HG03159 (cell line): Measurements from ENCODE around the gene OXER1.
"Not testable (repeated sequence)": the region's sequence is repeated elsewhere in the genome, so short reads cannot be mapped to it uniquely, and the experiment has no call there.

Experiments used
- ATAC-seq: cut with Tn5 transposase; IDR thresholded peaks from one replicate; pipeline ENCODE4 v1.9.1; 2021; ENCODE audit warnings: mild to moderate bottlenecking, moderate library complexity; ENCODE audit not compliant: unreplicated experiment

Gene OXER1

DNA sequence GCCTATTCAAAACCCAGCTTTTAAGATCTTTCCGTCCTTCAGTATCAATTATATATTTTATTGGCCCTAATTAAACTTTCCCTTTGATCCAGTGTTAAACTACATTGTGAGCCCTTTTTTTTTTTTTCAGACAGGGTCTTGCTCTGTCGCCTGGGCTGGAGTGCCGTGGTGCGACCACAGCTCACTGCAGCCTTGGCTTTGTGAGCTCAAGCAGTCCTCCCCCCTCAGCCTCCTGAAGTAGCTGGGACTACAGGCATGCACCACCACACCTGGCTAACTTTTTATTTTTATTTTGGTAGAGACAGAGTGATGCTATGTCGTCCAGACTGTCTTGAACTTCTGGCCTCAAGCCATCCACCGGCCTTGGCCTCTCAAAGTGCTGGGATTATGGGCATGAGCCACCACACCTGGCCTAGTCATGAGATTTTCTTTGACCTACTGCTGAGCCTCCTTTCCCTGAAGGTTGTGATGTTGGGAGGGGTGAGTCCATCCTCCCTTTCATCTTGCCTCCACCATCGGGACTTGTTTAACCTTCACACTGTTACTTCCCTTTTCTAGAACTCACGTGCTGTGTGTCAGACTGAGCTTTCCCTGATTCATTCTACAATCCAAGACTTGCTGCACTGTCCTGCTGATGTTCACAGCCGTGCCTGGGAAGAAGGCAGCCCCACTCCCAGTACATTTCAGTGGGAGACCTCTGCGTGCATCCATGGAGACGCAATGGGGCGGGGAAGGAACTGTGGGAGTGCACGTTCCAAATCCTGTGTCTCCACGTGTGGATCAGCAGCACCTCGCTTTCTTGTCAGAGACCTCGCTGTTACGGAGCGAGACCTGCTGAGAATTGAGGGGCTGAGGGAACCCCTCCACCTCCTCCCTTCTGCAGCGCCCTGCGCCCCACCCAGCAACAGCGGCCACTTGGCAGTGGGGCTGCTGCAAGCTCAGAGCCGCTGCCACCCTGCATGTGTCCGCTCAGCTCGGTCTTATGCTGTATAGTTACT lies 10.8 kb downstream of the OXER1 start:
- ATAC-seq, result no peak

DNA sequence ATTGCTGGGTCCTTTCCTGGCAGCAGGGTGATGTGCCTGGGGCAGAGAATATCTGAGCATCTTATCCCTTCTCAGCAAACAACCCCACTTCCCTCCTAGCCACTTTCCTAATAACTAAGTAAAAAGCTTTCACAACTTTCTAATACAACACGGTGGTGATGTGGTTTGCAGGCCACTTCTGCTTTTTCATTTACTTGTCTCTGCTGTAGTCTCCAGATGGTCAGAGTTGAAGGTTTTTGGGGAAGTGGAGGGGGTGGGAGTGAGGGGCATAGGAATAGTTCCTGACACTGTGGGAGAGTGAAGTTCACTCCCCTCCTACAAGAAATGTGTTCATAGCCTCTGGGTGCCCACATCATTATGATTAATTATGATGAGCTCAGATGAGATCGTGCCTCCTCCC lies 11.6 kb downstream of the OXER1 start:
- peak; percentile 51 for ATAC-seq

DNA sequence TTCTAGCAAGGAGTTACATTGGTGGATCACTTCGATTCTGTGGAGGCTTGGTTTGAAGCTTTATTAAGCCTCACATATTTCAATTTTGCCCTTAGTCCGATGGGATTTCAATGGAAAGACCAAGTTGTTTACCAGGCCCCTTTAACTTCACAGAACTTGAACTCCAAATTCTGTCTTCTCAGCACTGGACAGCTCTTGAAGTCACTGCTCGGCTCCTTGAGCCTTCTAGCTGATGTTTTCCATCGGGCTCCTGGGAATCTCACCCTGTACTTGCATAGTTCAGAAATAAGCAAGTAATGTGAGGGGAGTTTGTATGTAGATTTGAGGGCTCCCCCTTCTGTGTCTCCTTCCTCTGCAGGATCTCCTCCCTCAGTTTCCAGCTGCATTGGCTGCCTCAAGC lies 15.1 kb downstream of the OXER1 start:
- no peak for ATAC-seq

DNA sequence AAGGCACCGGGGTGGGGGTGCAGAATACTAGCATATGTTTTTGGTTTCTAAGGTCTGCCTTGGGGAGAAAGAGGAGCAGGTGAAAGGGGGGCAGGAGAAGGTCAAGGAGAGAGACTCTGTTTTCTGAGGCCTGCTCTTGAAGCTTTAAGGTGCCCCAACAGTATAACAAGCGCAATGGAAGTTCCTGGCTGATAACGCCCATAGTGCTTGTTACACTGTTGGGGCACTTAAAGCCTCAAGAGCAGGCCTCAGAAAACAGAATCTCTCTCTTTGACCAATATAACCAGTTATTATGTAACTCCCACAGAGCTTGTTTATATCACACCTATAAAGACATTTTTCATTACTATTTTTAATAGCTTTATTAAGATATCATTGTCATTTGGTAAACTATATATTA lies 16.5 kb downstream of the OXER1 start:
- ATAC-seq, result no peak

DNA sequence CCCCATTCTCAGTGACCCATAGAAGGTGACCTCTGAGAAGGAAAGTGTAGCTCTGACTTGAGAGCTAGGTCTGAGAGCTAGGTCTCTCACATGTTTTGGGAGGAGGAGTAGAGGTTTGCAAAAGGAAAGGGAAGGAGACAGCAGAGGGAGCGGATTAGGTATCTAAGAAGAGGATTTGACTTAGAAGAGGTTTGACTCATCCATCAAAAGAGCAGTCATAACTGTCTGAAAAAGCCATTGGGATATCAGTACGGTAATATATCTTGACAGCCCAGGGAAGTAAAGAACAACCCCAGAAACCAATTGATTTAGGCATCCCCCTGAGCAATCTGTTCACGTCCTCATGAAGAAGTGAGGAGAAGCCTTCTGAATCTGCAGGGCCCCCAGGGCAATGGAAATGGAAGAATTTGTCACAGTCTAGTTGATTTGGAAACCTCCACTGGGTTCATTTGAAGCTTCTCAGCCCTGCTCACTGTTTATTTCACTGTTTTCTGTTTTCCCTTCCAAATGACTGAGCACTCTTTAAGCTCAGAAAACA lies 19.3 kb downstream of the OXER1 start:
- no peak for ATAC-seq

DNA sequence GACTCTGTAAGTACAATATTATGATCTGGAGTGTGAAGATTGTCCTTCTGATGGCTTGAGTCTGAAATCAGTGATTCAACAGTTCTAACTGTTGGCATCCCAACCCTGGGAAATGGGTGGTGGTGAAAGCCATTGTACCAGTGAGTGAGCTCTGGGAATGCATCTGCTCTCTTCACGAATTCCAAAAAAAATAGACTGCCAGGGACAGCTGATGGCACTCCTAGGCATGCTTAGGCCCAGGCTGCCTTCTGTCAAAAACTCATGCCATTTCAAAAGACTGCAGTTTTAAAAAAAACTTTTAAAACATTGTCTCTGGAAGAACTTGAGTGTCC lies 20.3 kb downstream of the OXER1 start:
- no peak for ATAC-seq

DNA sequence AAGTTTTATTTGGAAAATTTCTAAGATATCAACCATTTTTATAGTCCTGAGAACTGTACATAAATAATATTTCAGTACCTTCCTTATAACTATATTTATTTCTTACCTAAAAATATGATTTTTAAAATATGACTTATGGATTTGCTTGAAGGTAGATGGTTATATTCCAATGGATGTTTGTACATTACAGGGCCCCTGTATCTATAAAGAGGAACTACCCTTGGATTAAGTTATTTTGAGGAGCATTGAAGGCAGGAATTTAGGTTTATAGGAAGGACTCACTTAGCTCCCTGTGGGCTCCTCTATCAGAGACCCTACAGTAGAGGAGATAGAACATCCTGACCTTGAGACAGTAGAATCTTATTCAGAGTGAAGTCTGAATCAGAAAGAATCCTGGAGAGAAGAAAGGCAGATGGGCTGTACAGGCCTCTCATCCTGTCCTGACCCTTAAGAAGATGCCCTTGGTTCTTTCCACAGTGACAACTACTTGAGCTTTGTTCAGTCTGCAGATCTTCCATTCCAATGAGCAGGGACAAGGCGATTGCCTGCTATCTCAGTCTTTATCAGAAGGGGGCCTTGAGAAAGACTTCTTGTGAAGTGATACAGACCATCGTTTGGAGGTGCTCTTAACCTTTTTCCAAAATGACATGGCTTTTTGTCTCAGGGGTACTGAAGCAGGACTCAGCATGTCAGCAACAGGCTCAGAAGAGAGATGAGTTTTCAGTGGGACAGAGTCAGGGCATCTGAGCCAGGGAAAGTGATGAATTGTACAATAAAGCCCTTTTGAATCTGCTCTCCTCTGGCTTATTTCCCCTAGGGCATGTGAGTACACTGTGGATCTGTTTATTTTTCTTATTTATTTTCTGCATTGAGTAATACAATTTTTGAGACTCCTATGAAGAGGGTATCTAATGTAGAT lies 20.9 kb downstream of the OXER1 start:
- ATAC-seq, result no peak

DNA sequence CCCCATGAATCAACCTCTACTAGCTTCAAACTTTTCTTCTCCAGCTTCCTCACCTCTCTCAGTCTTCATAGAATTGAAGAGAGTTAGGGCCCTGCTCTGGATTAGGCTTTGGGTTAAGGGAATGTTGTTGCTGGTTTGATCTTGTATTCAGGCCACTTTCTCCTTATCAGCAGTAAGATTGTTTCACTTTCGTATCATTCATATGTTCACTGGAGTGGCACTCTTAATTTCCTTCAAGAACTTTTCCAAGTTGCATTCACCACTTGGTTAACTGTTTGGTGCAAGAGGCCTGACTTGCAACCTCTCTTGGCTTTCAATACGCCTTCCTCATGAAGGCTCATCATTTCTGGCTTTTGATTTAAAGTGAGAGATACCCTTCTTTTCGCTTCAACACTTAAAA lies 22.8 kb downstream of the OXER1 start:
- ATAC-seq, result no peak

DNA sequence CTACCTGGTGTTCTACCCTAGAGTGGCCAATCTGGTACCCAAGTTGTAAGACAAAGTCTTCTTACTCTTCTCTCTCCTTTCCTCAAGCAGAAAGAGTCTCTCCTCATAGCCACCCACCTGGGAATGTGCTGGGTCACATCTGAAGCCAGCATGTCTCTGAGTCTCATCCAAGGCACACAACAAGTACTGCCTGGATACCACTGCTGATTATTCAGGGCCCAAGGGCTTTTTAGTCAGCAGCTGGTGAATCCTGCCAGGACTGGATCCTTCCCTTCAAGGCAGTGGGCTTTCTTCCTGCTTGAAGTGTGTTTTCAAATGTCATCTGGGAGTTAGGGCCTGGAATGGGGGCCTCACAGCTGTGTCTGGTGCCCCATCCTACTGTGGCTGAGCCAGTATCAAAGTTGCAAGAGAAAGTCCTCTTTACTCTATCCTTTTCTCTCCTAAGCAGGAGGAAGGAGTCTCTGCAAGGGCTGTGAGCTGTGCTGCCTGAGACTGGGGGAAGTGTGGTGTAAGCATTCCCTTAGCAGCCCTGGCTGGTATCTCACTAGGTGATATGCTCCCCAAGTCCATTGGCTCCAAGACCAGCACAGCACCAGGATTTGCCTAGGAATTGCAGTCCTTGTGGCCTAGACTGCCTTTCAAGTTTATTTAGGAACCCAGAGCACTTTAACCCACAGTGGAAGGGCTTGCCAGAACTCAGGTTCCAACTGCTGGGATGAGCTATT lies 27.2 kb downstream of the OXER1 start:
- no peak for ATAC-seq

DNA sequence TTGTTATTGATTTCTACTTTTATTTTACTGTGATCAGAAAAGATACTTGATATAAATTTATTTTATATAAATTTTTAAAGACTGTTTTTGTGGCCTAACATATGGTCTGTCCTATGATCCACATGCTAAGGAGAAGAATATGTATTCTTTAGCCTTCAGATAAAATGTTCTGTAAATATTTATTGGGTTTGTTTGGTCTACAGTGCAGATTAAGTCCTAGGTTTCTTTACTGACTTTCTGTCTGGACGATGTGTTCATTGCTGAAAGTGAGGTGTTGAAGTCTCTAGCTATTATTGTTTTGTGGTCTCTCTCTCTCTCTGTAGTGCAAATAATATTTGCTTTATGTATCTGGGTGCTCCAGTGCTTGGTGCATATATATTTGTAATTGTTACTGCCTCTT lies 30.1 kb downstream of the OXER1 start:
- ATAC-seq, result no peak

DNA sequence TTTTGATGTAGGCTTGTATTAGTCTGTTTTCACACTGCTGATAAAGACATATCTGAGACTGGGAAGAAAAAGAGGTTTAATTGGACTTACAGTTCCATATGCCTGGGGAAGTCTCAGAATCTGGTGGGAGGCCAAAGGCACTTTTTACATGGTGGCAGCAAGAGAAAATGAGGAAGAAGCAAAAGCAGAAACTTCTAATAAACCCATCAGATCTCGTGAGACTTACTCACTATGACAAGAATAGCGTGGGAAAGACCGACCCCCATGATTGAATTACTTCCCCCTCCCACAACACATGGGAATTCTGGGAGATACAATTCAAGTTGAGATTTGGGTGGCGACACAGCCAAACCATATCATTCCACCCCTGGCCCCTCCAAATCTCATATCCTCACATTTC lies 32.6 kb downstream of the OXER1 start:
- not testable (repeated sequence) for ATAC-seq

DNA sequence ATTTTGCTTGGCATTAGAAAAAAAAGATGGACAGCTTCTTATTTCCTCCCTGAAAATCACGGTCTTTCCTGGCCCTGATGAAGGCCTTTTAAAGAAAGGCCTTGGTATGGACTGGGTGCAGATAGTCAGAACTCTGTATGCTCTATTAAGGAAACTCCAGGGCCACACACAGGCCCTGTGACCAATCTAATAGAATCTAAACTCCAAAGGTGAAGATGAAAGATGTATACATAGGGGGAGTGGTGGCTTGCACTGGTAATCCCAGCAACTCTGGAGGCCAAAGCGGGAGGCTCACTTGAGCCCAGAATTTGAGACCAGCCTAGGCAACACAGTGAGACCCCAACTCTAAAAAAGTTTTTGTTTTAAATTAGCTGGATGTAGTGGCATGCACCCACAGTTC lies 37.3 kb downstream of the OXER1 start:
- ATAC-seq, result no peak

DNA sequence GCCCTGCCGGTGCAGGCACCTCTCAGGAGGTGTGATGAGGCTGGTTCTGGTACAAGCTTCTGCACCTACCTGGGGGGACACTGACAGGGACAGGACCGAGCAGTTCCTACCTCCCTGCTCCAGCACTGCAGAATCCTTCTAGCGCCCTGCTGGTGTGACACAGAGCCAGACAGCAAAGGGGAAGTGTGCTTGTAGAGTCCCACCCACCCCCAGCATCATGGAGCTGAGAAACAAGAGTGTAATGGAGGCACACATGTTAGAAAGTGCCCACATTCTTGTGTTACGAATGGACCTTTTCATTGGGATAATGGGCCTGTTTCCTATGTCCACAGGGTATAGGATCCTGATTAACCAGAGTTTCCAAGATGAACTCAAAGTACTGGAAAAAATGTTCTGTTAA lies 38.3 kb downstream of the OXER1 start:
- ATAC-seq, result no peak

DNA sequence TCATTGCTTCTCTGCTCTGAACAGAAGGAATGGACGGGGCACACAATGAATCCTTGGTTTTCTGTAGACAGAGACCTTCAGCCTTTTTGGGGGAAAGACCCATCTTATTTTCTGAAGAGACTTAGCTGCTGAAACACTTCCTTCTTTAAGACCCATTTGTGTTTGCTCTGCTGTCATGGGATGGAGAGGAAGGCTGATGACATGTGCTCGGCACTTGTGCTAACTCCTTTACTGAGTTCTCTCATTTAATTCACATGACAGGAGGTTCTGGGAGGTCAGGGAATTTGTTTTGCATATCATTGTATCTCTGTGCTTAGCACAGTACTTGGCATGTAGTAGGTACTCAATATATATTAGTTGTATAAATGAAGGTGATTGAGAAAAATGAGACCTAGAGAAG lies 39.0 kb downstream of the OXER1 start:
- ATAC-seq, result no peak

DNA sequence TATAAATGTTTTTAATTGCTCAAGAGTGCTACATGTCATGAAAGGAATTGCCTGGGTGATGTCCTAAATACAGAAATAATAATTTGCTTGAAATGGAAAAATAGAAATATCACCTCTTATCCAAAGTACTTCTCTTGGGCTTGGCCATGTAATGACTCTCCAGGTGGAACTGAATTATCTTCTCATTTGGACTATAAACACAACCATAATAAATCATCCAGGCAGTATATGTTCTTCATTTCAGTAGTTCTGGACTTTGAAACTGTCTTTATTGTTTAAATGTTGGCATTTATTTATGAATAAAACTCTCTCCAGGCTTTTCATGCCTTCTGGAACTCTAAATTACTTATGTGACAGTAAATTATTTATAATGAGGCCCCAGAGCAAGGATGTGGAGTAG lies 40.5 kb downstream of the OXER1 start:
- ATAC-seq, result no peak

DNA sequence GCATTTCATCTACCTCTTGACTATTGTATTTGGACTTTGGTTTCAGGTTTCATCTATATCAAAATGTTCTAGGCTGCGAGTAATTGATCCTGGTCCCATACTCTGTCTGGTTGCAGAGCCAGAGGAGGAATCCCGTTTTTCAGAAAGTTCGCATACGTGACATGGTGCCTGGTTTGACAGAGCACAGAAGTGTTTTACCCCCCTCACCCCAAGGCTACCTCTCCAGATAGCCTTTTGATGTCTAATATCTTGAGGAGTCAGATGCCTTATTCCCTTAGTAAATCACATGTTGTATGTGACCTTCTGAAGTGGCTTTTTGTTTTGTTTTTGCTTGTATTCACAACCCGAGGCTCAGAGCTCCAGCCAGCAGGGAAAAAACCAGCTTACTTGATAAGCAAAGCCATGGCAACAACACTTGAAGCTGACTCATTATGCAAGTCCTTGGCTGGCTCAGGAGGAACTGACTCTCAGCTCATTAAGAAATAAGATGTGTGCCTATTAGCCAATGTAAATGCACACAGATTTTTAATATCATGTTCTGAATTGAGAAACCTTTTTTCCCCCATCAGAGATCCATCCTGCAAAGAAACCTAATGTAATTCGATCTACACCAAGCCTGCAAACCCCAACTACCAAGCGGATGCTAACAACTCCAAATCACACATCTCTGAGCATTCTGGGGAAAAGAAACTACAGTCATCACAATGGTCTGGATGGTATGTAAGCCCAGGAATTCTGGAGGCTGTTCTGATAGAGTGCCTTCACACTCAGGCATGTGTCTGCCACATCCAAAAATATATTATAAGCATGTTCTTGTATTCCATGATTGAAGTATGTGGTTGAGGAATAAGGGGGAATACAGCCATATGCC lies 41.4 kb downstream of the OXER1 start:
- ATAC-seq, result peak; percentile 95

DNA sequence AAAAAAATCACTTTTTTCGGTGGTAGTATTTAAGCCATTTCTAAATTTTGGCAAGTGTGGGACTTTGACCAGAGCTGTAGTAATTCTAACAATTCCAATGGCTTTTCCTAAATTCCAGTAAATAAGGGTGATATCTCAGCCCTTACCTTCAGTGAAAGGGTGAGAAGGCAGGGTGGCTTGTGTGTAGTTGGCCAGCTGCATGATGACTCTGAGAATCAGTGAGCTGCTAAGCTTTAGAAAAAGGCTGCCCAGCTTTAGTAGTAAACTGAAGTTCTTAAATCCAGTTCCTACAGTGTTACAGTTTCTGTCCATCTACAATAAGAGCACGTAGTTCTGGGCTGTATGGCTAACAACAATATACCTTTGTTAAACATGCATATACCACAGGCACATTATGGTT lies 42.0 kb downstream of the OXER1 start:
- no peak for ATAC-seq

DNA sequence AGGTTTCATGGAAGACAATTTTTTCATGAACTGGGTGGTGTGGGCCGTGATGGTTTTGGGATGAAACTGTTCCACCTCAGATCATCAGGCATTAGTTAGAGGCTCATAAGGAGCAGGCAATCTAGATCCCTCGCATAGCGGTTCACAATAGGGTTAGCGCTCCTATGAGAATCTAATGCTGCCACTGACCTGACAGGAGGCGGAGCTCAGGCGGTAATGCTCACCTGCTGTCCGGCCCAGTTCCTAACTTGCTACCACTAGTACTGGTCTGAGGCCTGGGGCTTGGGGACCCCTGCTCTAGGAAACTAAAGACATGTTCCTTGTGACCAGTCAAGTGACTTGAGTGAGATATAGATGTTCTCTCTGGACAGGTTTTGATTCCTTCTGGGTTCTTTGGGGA lies 49.2 kb downstream of the OXER1 start:
- no peak for ATAC-seq

DNA sequence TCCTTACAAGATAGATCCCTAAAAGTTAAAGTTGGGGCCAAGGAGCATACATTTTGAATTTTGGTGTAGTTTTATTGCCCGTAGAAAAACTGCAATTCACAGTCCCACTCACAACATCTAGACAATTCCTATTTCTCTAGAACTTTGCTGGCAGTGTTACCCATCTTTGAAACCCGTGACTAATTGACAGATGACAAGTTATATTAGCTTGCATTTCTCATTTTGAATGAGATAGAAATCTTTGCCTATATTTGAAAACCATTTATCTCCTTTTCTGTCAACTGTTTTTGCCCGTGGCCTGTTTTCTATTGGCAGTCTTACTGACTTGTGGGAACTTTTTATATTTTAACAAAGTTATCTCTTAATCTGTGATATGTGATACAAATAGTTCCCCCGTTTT lies 50.0 kb downstream of the OXER1 start:
- ATAC-seq, result no peak

DNA sequence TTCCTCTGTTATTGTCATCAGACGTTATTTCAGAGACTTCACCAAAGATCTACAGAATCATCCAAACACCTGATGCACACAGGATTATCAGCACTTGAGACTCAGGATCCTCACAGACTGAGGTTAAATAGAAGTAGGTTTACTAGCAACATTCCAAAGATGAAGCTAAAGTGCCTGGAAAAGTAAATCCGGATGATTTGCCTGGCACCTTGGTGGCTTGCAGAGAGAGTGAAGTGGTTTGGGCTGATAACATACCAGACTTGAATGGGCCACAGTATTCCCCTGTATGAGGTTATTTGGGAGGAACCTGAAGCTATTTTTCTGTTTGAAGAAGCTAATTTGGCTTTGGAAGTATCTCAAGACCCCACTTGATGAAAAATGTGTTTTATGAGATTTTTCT lies 51.0 kb downstream of the OXER1 start:
- ATAC-seq, result no peak
